ENCODE measurements around the gene BCL7A.
"Not testable (repeated sequence)": the region's sequence is repeated elsewhere in the genome, so short reads cannot be mapped to it uniquely, and the experiment has no call there.

BCL7A gene

GRCh38 chr12:122056406-122056805, 34.7 kb downstream of the BCL7A start:
- DNase-seq (ENCODE audit: low spot score), result not testable (repeated sequence)

DNA sequence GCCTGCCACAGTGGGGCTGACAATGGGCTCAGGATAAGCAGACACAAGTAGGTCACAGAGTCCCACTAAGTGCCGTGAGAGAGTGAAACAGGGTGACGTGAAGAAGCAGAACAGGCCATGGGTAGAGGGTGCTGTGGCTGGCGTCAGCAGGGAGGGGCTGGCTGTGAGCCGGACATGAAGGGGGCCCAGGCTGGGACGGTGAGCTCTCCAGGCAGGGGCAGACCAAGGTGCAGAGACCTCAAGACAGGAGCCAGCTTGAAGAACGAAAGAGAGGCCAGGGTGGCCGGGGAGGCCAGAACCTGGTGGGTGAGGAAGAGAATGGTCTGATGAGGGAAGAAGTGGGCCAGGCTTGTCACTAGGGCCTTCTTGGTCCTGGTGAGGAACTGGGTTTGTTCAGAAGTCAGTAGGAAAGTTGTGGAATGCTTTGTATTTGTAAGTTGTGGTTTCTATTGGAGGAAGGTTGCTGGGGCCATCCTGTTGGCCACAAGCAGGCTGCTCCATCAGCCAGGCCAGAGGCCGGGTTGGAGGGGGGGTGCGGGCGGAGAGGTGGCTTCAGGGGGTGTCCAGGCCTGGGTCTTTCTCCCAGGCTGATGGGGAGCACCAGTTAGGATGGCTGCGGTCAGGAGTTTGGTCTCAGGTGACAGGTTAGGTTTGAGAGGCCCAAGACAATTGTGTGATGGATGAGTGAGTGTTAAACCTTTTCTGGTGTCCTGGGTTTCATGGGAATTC, 35.5 kb downstream of the BCL7A start:
- DNase-seq (ENCODE audit: low spot score), result no peak

GRCh38 chr12:122057769-122058168, 36.1 kb downstream of the BCL7A start:
- no peak for DNase-seq (ENCODE audit: low spot score)

DNA sequence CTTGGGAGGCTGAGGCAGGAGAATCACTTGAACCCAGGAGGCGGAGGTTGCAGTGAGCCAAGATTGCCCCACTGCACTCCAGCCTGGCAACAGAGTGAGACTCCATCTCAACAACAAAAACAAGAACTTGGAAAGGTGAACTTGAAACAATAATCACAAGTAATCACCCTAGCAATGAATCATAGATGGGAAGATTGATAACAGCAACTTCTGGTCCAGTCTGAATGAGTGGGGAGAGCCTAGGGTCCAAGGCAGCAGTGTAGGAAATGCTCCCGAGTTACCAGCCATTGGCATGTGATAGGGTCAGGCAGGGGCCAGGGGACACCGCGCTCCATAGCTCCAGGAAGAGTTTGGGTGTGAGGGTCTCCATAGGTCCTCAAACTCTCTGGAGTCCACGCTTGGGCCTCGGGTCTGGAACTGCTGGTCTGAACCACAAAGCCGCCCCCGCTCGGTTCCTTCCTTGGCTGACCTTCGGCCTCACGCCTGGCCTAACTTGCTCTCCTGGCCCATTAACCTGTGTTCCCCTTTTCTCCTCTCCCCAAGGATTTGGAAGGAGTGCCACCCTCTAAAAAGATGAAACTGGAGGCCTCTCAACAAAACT, 37.0 kb downstream of the BCL7A start:
- DNase-seq (ENCODE audit: low spot score), result no peak

- DNase-seq (ENCODE audit: low spot score), result no peak
Measured at GRCh38 chr12:122059203-122059960, 37.7 kb downstream of the BCL7A start.

DNA sequence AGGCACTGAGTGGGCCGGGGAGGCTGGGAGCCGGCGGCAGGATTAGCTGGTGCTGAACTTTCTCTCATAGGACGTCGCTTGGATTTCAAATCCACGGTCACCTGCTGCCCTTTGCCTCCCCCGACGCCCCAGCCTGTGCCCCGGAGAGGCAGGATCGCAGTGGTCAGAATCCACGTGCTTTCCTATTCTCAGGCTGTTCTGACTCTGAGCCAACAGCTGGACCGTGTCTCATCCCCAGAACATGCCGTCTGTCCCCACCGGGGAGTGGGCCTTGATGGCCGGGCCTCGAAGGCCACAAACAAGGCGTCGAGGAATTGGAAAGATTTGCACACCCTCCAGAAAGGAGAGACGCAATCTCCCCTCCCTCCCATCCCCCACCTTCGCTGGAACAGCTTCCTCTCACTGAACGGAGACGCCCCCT, 38.4 kb downstream of the BCL7A start:
- no peak for DNase-seq (ENCODE audit: low spot score)

- no peak for DNase-seq (ENCODE audit: low spot score)
Measured at GRCh38 chr12:122061253-122061652, 39.6 kb downstream of the BCL7A start.

DNA sequence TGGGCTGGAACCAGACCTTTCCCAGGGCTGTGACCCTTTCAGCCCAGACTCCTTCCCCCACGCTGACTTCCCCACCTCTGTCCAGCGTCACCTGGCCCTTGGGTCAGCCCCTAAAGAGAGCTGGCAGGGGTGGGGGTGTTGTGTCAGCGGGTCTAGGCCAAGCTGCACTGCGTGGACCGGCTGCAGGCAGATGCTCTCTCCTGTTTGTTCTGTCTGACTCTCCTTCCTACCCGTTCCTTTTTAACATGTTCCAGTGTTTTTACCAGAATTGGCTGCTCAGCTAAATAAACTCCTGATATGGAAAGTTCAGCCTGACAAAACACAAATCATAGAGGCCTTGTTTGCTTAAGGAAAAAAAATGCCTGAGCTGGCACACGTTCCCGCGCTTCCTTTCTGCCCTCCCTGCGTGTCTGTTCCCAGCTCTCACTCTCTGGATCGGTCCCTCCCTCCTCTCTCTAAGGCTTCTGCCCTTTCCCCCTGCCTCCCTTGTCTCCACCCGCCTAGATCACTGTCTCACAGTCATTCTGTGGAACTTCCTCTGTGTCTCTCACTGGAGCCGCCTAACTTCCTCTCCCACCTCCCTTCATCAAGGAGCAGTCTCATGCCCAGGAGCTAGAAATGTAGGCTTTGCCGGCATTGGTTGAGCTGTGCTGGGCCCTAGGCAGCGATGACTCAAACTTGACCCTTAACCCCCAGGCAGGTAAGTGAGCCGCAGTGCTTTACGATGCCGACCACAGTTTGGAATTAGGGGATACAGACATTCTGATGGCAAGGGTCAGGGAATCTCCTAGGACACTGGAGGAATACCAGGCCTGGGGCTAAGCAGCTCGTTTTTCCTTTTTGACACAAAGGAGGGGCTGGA, 41.4 kb downstream of the BCL7A start:
- peak; percentile 60 for DNase-seq (ENCODE audit: low spot score)

DNA sequence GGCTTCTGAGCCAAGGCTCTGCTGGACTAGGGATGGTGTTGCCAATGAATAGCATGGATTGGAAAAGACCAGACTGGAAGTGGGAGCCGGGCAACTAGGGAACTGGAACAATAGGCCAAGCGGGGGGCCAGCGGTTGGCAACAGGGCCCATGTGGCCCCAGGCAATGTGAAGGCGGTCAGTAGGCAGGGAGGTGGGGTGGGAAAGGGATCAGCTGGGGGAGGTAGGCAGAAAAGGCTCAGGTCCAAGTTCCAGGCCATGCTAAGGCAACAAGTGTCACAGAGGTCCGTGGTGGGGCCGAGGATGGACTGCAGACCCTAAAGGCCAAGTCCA, 42.0 kb downstream of the BCL7A start:
- no peak for DNase-seq (ENCODE audit: low spot score)

GRCh38 chr12:122064025-122064777, 42.5 kb downstream of the BCL7A start:
- DNase-seq (ENCODE audit: low spot score), result peak; percentile 91

DNA sequence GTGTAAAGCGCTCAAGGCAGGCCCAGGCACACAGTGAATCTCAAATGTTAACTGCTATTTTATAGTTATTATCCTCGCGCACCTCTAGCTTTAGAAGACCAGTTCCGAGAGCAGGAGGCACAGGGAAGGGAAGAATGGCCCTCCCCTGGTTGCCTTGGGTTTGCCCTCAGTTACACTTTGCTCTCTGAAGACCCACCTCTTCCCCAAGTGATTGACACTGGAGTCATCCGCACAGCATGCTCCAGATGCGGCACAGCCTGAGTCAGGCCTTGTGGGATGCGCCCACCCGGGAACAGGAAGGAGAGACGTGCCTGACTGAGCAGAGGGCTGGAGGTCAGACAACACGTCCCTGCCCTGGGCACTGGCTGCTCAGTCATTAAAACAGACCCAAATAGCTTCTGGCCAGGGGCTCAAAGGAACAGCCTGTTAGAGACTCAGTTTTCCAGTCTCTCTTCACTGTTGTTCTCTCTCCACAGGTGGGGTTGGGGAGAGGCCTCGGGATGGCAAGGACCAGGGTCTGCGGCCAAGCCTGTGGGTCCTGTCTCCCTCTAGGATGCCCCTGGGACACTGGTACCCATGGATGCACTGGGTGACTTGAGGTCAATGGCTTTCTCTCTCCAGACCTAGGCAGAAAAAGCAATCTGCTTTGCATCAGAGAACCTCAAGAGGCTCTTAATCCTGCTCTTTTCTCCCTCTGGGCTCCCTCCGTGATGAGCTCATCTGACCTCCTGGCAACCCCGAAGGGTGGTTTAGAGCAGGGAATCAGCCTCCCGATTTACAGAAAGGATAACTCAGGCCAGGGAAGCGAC, 43.3 kb downstream of the BCL7A start:
- DNase-seq (ENCODE audit: low spot score), result peak; percentile 73

DNA sequence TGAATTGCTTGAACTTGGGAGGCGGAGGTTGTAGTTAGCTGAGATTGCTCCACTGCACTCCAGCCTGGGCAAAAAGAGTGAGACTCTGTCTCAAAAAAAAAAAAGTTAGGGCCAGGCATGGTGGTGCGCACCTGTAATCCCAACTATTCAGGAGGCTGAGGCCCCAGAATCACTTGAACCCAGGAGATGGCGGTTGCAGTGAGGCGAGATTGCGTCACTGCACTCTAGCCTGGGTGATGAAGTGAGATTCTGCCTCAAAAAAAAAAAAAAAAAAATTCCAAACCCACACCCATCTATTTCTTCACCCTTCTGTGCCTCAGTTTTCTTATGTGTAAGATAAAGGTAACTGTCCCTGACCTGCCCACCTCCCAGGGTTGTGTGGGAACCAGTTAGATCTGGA, 45.9 kb downstream of the BCL7A start:
- no peak for DNase-seq (ENCODE audit: low spot score)

DNA sequence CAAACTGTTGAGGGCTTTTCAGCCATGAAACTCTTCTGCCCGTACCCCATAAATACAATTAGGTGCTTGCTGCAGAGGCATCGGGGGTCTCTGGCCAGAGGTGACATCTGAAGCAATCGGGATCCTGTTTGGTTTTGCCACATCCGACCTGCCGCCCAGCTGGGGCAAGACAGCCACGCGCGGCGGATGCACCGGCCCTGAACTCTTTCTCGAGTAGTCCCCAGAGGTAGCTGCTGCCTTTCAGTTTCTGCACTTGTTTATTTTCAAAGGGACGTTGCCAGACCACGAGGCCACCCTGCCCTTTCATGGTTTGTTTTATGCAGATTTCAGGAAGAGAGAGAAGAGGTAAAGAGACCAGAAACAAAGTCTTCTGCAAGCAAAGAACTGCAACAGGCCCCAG, 46.3 kb downstream of the BCL7A start:
- peak; percentile 76 for DNase-seq (ENCODE audit: low spot score)

DNA sequence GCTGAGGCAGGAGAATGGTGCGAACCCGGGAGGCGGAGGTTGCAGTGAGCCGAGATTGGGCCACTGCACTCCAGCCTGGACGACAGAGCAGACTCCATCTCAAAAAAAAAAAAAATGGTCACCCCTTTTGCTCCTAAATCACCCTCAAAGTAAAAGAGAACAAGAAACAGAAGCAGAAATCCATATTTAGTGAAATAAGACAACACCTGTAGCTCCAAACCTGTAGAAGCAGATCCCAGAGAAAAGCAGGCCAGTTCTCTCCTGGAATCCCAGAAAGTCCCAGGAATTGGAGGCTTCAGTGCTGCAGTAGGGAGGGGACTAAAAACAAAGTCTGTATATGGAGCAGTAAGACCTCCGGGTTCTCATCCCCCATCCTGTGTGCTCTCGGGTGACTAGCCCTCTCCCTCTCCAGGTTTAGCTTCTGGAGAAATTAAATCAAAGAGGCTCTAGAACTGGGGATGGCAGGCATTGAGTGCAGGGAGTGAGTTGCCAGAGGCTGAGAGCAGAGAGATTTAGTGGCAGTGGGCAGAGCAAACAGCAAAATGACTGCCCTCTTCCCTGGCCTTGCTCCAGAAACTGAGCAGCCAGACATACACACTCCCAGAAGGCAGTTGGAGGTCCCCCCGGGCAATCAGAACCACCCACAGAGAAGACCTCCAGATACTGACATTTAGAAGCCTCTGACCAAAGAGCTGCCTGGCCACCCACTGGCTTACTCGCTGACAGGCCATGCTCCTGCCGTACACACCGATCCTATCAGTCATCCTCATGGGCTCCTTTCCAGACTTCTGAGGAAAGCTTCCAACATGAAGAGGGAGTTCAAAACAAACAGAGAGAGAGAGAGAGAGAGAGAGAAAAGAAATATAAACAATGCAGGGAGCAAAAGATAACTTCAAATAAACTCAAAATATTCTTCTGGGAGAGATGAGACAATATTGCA, 50.6 kb downstream of the BCL7A start:
- peak; percentile 77 for DNase-seq (ENCODE audit: low spot score)

DNA sequence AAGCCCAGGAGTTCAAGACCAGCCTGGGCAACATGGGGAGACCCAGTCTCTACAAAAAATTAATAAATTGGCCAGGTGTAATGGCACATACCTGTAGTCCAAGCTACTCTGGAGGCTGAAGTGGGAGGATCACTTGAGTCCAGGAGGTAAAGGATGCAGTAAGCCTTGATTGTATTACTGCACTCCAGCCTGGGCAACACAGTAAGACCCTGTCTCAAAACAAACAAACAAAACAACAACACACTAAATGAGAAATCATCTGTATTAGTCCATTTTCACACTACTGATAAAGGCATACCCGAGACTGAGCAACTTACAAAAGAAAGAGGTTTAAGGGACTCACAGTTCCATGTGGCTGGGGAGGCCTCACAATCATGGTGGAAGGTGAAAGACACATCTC, 52.1 kb downstream of the BCL7A start:
- no peak for DNase-seq (ENCODE audit: low spot score)

- DNase-seq (ENCODE audit: low spot score), result no peak
Measured at GRCh38 chr12:122076743-122077495, 55.2 kb downstream of the BCL7A start.

- peak; percentile 97 for DNase-seq (ENCODE audit: low spot score)
Measured at GRCh38 chr12:122078141-122079032, 56.7 kb downstream of the BCL7A start, which contains the start of gene MLXIP. Gene MLXIP, plus strand, starts transcription at chr12:122078756. Its CDS starts 98 bp downstream, at chr12:122078854.
